ENCODE data around the gene IVD. TPM values are rescaled to one million over a fixed set of nuclear protein-coding genes. Genes with fewer than 3 reads are reported as not detected.

The IVD gene
- total and polyA plus RNA-seq, 9 of the 15 experiments (the other 6 are each of a cell fraction or from before 2014, with no cell fraction given), result 0.15 to 4.5 (median 2.4) TPM

- TF ChIP-seq MBD1 (CRISPR knock-in tag; IDR thresholded peaks at IDR 0.05), result peak; percentile 95
- TF ChIP-seq ZBTB33 (CRISPR knock-in tag; IDR thresholded peaks at IDR 0.05), result peak; percentile 79; the same call in 1 of the 2 replicates
- TF ChIP-seq TGIF2 (CRISPR knock-in tag; IDR thresholded peaks at IDR 0.05), result no peak
- no peak for TF ChIP-seq NFE2 (IDR thresholded peaks at IDR 0.05; ENCODE audit: low read depth)
- no peak for TF ChIP-seq SETDB1 (IDR thresholded peaks at IDR 0.05; ENCODE audit: low read length)
- no peak for TF ChIP-seq EZH2 (IDR thresholded peaks at IDR 0.05; ENCODE audit: borderline replicate concordance, low read depth, low read length)
- peak in 1 of 3 experiments; percentile 50 for TF ChIP-seq YY1 (IDR thresholded peaks at IDR 0.05; ENCODE audit: borderline replicate concordance in 1 of 3, control insufficient read depth in 1 of 3, extremely low read depth in 1 of 3, insufficient read depth in 3 of 3, insufficient read length in 1 of 3, insufficient replicate concordance in 2 of 3, low read depth in 1 of 3, low read length in 2 of 3)
- 0 out of 4 replicates have a peak, but pooled peaks of 1 of the 2 experiments have one; percentile 38 for TF ChIP-seq UBTF (IDR thresholded peaks at IDR 0.05; ENCODE audit: borderline replicate concordance in 1 of 2, low read depth in 2 of 2, low read length in 2 of 2)
- TF ChIP-seq ARID2 (IDR thresholded peaks at IDR 0.05), result peak; percentile 90
- no peak for TF ChIP-seq SIRT6 (IDR thresholded peaks at IDR 0.05; ENCODE audit: low read depth, low read length)
- TF ChIP-seq E2F8 (IDR thresholded peaks at IDR 0.05; ENCODE audit: low read depth, partially characterized antibody), result no peak
- TF ChIP-seq RAD21 (CRISPR knock-in tag; conservative IDR thresholded peaks at IDR 0.05 in 1 of 2, IDR thresholded peaks at IDR 0.05 in 1 of 2), result peak; percentile 91 to 95
- peak; percentile 68 for TF ChIP-seq CC2D1A (IDR thresholded peaks at IDR 0.05)
- no peak for TF ChIP-seq CBFA2T3 (IDR thresholded peaks at IDR 0.05)
- no peak for TF ChIP-seq IRF9 (tag; IDR thresholded peaks at IDR 0.05)
Measured at GRCh38 chr15:40421246-40422157, 15.9 kb downstream of the IVD start (continued).
